ENCODE results near the gene NPDC1. TPM values are rescaled to one million over a fixed set of nuclear protein-coding genes. Genes with fewer than 3 reads are reported as not detected.

The NPDC1 gene
- total and polyA plus RNA-seq, 12 donors = 5.1 to 311 (median 43.3) TPM

DNA sequence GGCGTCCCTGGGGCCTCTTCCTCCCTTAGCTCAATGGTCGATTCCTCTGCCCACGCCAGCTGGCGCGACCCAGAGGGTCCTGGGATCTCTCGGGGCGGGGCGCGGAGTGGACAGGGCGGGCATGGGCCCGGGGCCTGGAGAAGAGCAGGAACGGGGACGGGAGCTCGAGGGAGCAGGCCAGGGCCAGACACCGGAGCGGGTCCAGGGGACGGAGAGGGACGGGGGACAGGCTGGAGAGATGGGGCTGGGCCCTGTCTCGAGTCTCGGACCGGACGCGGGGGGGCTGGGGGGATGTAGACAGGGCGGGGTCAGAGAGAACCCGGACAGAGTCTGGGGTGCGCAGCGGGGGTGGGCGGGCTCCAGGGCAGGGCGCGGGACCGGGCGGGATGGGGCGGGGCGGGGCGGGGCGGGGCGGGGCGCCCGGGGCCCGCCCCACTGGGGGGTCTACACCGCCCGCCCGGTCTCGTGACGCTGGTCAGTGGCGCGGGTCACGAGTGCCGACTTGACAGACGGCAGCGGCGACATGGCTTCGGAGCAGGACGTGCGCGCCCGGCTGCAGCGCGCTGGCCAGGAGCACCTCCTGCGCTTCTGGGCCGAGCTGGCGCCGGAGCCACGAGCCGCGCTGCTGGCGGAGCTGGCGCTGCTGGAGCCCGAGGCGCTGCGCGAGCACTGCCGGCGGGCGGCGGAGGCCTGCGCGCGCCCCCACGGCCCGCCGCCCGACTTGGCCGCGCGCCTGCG, 31.2 kb upstream of the NPDC1 start, which contains the start of gene UAP1L1:
Gene UAP1L1, plus strand, starts transcription at position 508 of the 738 bp plus-strand sequence. Its CDS starts 16 bp downstream, at position 524.
- no peaks in the 10 kb centered on the region for H3K27me3 ChIP-seq
- peak within 1 kb of the TSS in 3 of 5 donors; percentile 43 to 73 (median 64) for H3K27ac ChIP-seq

DNA sequence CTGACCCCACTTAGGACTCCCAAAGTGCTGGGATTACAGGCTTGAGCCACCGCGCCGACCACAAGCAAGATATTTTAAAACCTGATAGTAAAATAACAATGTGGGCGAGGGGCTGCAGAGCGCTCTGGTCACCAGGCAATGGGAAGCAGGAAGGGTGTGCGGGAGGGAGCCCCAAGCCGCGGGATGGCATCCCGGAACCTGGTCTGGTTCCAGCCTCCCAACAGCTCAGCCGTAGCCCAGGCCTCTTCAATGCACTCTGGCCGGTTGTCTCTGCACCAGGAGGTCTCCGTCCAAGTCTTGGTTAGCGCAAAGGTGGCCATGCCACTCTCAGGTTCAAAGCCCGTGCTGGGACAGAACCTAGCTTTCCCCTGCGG, 30.6 kb upstream of the NPDC1 start:
- Histone ChIP-seq H3K27ac (peak overlapping the region in 3 of 5 donors; percentile 43 to 73 (median 64)), H3K4me1 (replicated peaks in 1 of 2) (peaks cover 6 to 17% of the 10 kb centered on the region in 2 donors), H3K4me3 (peak overlapping the region in 1 of 4 donors; percentile 87), H3K9me3 (replicated peaks in 1 of 3) (no peaks in the 10 kb centered on the region), H3K36me3 (replicated peaks in 1 of 2) (peaks cover 0 to 26% of the 10 kb centered on the region in 2 donors), H3K27me3 (no peaks in the 10 kb centered on the region)
- no peak for DNase-seq
- WGBS, 4 donors = 61 to 89% (median 68%) methylated on average over 5 to 15 of the region's 15 CpGs
- intact Hi-C loops (cut with DNase I) = no loop called here
- TF ChIP-seq CTCF (IDR thresholded peaks at IDR 0.05) = no peak
- no peak for TF ChIP-seq POLR2A (IDR thresholded peaks at IDR 0.05)

More for the DNA sequence above, 31.2 kb upstream of the NPDC1 start, which contains the start of gene UAP1L1:
- peak within 1 kb of the TSS; percentile 25 to 87 (median 42) for H3K4me3 ChIP-seq
- peak; percentile 82 to 91 (median 85) for DNase-seq
- H3K36me3 ChIP-seq (replicated peaks in 1 of 2) = peaks cover 0 to 28% of the 10 kb centered on the region in 2 donors
- TF ChIP-seq CTCF (IDR thresholded peaks at IDR 0.05) = no peak
- peak; percentile 50 to 66 for TF ChIP-seq POLR2A (IDR thresholded peaks at IDR 0.05)
- 2 to 3% (median 2%) methylated on average over 13 to 81 of the region's 87 CpGs; no CpG with 5 or more reads in 1 of the 4 donors for WGBS, 4 donors
- no peaks in the 10 kb centered on the region for H3K9me3 ChIP-seq (replicated peaks in 1 of 3)
- intact Hi-C loops (cut with DNase I) = no loop called here
- H3K4me1 ChIP-seq (replicated peaks in 1 of 2) = peaks cover 6 to 17% of the 10 kb centered on the region in 2 donors

DNA sequence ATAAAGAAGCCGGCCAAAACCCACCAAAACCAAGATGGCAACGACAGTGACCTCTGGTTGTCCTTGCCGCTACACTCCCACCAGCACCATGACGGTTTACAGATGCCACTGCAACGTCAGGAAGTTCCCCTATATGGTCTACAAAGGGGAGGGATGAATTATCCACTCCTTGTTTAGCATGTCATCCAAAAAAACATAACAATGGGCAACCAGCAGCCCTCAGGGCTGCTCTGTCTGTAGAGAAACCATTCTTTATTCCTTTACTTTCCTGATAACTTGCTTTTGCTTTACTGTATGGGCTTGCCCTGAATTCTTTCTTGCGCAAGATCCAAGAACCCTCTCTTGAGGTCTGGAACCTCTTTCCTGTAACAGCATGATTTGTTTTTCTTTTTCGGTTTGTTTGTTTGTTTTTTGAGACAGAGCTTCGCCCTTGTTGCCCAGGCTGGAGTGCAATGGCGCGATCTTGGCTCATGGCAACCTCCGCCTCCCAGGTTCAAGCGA, 29.3 kb upstream of the NPDC1 start:
- H3K27me3 ChIP-seq = no peaks in the 10 kb centered on the region
- whole genome bisulfite sequencing, 4 donors = 75 to 78% (median 76%) methylated on average over 12 of the region's 12 CpGs
- H3K4me1 ChIP-seq (replicated peaks in 1 of 2) = peaks cover 6 to 24% of the 10 kb centered on the region in 2 donors
- no peak for DNase-seq
- H3K36me3 ChIP-seq (replicated peaks in 1 of 2) = peaks cover 0 to 16% of the 10 kb centered on the region in 2 donors
- TF ChIP-seq CTCF (IDR thresholded peaks at IDR 0.05) = no peak
- TF ChIP-seq POLR2A (IDR thresholded peaks at IDR 0.05) = no peak
- no peaks in the 10 kb centered on the region for H3K9me3 ChIP-seq (replicated peaks in 1 of 3)
- H3K4me3 ChIP-seq = no peak overlapping the region
- no peak overlapping the region for H3K27ac ChIP-seq
- intact Hi-C loops (cut with DNase I) = no loop called here

DNA sequence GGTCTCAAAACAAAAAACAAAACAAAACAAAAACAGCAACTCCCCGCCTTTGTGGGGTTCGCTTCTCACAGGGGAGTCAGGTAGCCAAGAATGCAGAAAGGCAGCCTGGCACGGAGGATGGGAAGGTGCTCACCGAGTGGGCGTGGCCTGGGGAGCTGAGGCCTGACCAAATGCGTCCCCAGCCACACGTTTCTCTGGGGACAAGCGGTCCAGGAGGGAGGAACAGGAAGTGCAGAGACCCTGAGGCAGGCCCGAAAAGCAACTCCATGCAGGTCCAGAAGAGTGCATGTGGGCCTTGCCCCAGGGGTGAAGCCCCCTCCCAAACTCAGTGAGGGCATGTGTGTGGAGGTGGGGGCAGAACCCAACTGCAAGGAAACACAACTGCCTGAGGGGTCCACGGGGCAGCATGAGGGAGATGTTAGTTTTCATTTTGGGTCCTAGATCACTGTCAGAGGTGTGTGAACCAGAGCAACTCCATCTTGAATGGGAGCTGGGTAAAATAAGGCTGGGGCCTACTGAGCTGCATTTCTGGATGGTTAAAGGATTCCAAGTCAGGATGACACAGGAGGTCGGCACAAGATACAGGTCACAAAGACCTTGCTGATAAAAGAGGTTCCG, 28.8 kb upstream of the NPDC1 start:
- DNase-seq = no peak
- no peak overlapping the region for H3K4me3 ChIP-seq
- no peaks in the 10 kb centered on the region for H3K9me3 ChIP-seq (replicated peaks in 1 of 3)
- H3K27ac ChIP-seq = no peak overlapping the region
- peaks cover 6 to 24% of the 10 kb centered on the region in 2 donors for H3K4me1 ChIP-seq (replicated peaks in 1 of 2)
- intact Hi-C loops (cut with DNase I) = no loop called here
- H3K36me3 ChIP-seq (replicated peaks in 1 of 2) = peaks cover 0 to 11% of the 10 kb centered on the region in 2 donors
- peaks cover under 1% of the 10 kb centered on the region for H3K27me3 ChIP-seq
- 79 to 83% (median 79%) methylated on average over 11 to 12 of the region's 12 CpGs for WGBS, 4 donors
- TF ChIP-seq CTCF (IDR thresholded peaks at IDR 0.05) = no peak
- TF ChIP-seq POLR2A (IDR thresholded peaks at IDR 0.05) = no peak
